Measurements from ENCODE around the gene BCAP31.

BCAP31 gene

GRCh38 chrX:153727123-153727931 lies 3.1 kb upstream of the BCAP31 start:
- Histone ChIP-seq H3K36me3 (ENCODE audit: low read depth) (peaks cover 8% of the 10 kb centered on the region), H3K4me1 (ENCODE audit: insufficient read depth, poor library complexity, severe bottlenecking) (peaks cover 12% of the 10 kb centered on the region), H3K27ac (ENCODE audit: poor library complexity, severe bottlenecking) (peak overlapping the region; percentile 65), H3K9me3 (ENCODE audit: severe bottlenecking) (no peaks in the 10 kb centered on the region), H3K27me3 (ENCODE audit: insufficient read depth, poor library complexity, severe bottlenecking) (no peaks in the 10 kb centered on the region), H3K4me3 (ENCODE audit: severe bottlenecking) (no peak overlapping the region)
- DNase-seq (ENCODE audit: low spot score) (no peak), ATAC-seq (ENCODE audit: low read depth) (no peak)
- no peak for TF ChIP-seq CTCF (IDR thresholded peaks at IDR 0.05; ENCODE audit: poor library complexity, severe bottlenecking)

GRCh38 chrX:153726286-153727122 lies 2.3 kb upstream of the BCAP31 start:
- Histone ChIP-seq H3K27me3 (ENCODE audit: insufficient read depth, poor library complexity, severe bottlenecking) (no peaks in the 10 kb centered on the region), H3K27ac (ENCODE audit: poor library complexity, severe bottlenecking) (peak overlapping the region; percentile 65), H3K4me1 (ENCODE audit: insufficient read depth, poor library complexity, severe bottlenecking) (peaks cover 12% of the 10 kb centered on the region), H3K4me3 (ENCODE audit: severe bottlenecking) (no peak overlapping the region), H3K36me3 (ENCODE audit: low read depth) (peaks cover 16% of the 10 kb centered on the region), H3K9me3 (ENCODE audit: severe bottlenecking) (no peaks in the 10 kb centered on the region)
- no peak for TF ChIP-seq CTCF (IDR thresholded peaks at IDR 0.05; ENCODE audit: poor library complexity, severe bottlenecking)
- DNase-seq (ENCODE audit: low spot score) (no peak), ATAC-seq (ENCODE audit: low read depth) (no peak; the same call in 2 of the 3 replicates)

- DNase-seq (ENCODE audit: low spot score) (no peak), ATAC-seq (ENCODE audit: low read depth) (no peak)
- peaks cover 19% of the 10 kb centered on the region for H3K36me3 ChIP-seq (ENCODE audit: low read depth)
- H3K4me1 ChIP-seq (ENCODE audit: insufficient read depth, poor library complexity, severe bottlenecking), result peaks cover 12% of the 10 kb centered on the region
- no peak overlapping the region for H3K4me3 ChIP-seq (ENCODE audit: severe bottlenecking)
- TF ChIP-seq CTCF (IDR thresholded peaks at IDR 0.05; ENCODE audit: poor library complexity, severe bottlenecking), result no peak
- H3K27me3 ChIP-seq (ENCODE audit: insufficient read depth, poor library complexity, severe bottlenecking), result no peaks in the 10 kb centered on the region
- no peaks in the 10 kb centered on the region for H3K9me3 ChIP-seq (ENCODE audit: severe bottlenecking)
- H3K27ac ChIP-seq (ENCODE audit: poor library complexity, severe bottlenecking), result peak overlapping the region; percentile 65
Measured at GRCh38 chrX:153725832-153726285, 1.7 kb upstream of the BCAP31 start.

- Histone ChIP-seq H3K4me1 (ENCODE audit: insufficient read depth, poor library complexity, severe bottlenecking) (peaks cover 12% of the 10 kb centered on the region), H3K27me3 (ENCODE audit: insufficient read depth, poor library complexity, severe bottlenecking) (no peaks in the 10 kb centered on the region), H3K36me3 (ENCODE audit: low read depth) (peaks cover 25% of the 10 kb centered on the region), H3K27ac (ENCODE audit: poor library complexity, severe bottlenecking) (peak overlapping the region; percentile 83), H3K4me3 (ENCODE audit: severe bottlenecking) (peak overlapping the region; percentile 73), H3K9me3 (ENCODE audit: severe bottlenecking) (no peaks in the 10 kb centered on the region)
- DNase-seq (ENCODE audit: low spot score) (no peak), ATAC-seq (ENCODE audit: low read depth) (no peak)
- TF ChIP-seq CTCF (IDR thresholded peaks at IDR 0.05; ENCODE audit: poor library complexity, severe bottlenecking), result no peak
Measured at GRCh38 chrX:153725039-153725831, 1.0 kb upstream of the BCAP31 start.

Data from RWPE2 (cell line).